Jurkat, Clone E6-1 (cell line): ENCODE measurements around the gene TULP3.
A peak's percentile ranks its signal among the peaks of the same experiment; 100 is the strongest.

Source experiments
- DNase-seq: peaks from one replicate; pipeline ENCODE4 v3.0.0-alpha.2; 2011; ENCODE audit warnings: low read depth, low spot score
- H3K4me3 ChIP-seq: 2 replicates; pipeline ENCODE4 v1.5.1; 2011; ENCODE audit warnings: mild to moderate bottlenecking, low read length, control low read depth, moderate library complexity

Gene TULP3

DNA sequence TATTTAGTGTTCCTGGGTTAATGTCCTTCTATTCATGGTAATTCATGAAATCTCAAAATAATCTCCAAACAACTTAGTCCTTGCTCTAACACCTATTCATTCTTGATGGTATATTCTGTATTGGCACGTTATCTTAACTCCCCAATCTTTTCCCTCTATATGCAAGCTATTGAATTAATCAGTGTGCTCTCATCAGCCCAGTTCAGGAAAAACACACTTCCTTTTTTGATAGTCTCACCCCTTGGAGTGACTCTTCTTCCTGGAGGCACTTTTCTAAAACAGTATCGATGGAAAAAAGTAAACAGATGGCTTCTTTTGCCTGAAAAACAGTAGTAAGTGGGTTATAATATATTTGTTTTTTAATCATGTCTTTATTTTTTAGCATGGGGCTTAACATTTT lies 28.6 kb downstream of the TULP3 start:
- no peak overlapping the region for H3K4me3 ChIP-seq
- DNase-seq = no peak

DNA sequence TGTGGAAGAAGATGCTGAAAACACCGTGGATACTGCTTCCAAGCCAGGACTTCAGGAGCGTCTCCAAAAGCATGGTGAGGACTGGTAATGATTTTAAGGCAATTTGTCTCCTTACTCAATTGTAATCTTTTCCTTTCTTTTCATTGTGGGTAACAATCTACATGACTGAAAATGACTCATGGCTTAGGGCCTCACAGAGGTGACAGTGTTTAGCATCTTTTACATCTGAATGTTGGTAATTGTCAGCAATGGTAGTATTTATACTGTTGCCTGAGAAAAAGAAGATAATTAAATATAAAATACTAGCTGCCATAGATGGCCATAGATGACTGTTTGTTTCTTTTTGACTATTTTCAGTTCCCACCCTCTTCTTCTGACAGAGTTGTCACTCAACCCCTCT lies 31.6 kb downstream of the TULP3 start:
- DNase-seq = no peak
- H3K4me3 ChIP-seq = no peak overlapping the region

DNA sequence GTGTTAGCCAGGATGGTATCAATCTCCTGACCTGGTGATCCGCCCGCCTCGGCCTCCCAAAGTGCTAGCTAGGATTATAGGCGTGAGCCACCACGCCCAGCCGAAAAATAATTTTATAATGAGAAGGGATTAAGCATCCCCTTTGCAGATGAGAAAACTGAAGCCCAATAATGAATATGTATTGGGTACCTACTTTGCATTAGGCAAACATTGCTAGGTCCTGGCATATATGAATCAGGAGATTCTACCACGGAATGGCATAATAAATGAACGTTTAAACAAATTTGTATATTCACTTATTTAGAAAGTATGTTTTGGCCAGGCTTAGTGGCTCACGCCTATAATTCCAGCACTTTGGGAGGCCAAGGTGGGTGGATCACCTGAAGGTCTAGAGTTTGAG lies 32.4 kb downstream of the TULP3 start:
- no peak overlapping the region for H3K4me3 ChIP-seq
- no peak for DNase-seq

DNA sequence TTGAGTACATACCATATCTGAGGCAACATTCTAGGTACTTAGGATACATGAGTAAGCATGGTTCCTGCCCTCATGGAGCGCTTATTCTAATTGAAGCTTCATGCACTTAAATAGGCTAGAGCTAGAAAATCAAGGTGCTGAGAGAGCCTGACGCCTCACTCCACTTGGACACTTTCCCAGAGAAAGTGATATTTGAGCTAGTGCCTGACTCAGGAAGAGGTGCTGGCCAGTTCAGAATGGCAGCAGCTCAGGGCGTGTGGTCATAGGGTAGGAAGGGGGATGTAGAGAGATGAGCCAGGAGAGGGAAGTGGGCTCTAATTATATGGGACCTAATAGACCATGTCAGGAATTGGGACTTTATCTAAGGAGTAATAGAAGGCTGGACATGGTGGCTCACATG lies 33.3 kb downstream of the TULP3 start:
- DNase-seq = no peak
- H3K4me3 ChIP-seq = no peak overlapping the region

DNA sequence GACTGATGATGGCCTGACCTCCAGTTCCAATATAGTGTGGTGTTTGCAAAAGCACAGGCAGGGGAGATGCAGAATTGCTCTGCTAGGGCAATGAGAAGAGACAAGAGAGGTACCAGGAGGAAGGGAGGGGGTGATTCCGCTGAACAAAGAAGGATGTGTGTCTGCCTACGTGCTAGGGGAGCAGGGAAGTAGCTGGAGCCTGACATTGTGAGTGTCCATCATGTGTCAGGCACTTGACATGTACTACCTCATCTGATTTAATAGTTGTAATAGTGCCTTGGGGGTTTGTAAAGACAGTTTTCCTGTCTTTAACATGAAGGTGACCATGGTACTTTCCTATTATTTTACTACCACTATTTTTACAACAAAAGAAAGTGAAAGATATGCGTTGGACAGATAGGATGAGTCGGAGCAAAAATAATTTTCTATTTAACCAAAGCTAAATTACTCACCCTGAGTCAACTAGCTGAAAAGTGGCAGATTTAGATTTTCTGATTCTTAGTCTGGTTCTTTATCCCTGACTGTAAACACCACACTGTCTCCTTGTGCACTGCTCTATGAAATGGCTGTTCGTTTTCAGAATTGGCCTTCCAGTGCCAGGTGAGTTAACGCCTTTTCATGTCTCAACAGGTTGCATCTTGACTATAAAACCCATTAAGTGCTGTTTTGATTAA lies 34.8 kb downstream of the TULP3 start:
- no peak overlapping the region for H3K4me3 ChIP-seq
- no peak for DNase-seq

DNA sequence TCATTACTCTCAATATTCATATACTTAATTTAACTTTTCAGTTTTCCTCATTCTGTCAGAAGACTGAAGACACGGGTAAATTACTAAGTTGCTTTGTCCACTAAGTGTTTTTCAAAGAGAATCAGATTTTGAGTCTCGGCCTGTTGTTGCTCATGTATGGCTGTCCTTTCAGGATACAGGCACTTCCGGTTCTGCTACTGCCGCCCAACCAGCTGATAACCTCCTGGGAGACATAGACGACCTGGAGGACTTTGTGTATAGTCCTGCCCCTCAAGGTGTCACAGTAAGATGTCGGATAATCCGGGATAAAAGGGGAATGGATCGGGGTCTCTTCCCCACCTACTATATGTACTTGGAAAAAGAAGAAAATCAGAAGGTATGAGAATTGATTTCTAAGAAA lies 40.2 kb downstream of the TULP3 start:
- no peak overlapping the region for H3K4me3 ChIP-seq
- DNase-seq = no peak

DNA sequence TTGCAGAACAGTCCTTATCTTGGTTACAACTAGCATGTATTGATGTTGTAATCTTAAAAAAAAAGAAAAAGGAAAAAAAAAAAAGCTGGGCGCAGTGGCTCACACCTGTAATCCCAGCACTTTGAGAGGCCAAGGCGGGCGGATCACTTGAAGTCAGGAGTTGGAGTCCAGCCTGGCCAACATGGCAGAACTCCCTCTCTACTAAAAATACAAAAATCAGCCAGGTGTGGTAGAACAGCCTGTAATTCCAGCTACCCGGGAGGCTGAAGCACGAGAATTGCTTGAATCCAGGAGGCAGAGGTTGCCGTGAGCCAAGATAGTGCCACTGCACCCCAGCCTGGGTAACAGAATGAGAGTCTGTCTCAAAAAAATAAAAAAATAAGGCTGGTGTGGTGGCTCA lies 42.9 kb downstream of the TULP3 start:
- no peak for DNase-seq
- no peak overlapping the region for H3K4me3 ChIP-seq

DNA sequence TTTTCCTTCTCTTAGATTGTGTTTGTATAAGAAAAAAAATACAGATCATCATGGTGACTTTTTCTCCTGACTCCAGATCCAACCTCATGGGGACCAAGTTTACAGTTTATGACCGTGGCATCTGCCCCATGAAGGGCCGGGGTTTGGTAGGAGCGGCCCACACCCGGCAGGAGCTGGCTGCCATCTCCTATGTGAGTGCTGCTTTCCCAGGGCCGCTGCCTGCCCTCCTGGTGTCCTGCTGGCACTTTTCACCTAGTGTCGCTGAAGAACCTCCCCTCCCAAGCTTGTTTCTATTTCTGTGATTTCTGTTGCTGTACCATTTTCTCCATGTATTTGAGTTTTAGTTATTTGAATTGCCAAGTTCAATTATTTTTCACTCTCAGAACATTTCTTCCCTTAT lies 43.7 kb downstream of the TULP3 start:
- no peak overlapping the region for H3K4me3 ChIP-seq
- DNase-seq = no peak

DNA sequence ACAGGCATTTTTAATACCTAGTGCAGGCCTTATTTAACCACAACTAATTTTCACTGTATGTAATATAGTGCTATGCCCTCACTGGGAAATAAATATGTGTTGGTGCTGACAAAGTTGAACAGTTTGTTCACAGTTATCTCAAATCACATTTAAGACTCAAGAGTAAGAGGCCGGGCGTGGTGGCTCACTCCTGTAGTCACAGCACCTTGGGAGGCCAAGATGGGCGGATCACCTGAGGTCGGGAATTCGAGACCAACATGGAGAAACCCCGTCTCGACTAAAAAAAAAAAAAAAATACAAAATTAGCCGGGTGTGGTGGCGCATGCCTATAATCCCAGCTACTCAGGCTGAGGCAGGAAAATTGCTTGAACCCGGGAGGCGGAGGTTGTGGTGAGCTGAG lies 45.6 kb downstream of the TULP3 start:
- DNase-seq = no peak
- no peak overlapping the region for H3K4me3 ChIP-seq

DNA sequence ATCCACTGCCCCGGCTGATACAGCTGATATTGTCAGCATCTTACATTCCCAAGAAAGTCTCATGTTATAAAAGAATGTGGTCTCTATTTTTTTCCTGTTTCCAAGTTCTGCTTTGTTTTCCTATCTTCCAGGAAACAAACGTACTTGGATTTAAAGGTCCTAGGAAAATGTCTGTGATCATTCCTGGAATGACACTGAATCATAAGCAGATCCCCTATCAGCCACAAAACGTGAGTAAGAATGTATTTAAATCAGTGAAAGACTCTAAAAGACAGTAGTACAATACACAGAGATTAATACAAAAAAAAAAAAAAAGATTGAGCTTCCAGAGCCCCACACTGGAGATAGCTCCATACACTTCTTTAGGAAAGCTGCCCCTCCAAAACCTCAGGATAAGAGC lies 46.8 kb downstream of the TULP3 start:
- no peak for DNase-seq
- no peak overlapping the region for H3K4me3 ChIP-seq

DNA sequence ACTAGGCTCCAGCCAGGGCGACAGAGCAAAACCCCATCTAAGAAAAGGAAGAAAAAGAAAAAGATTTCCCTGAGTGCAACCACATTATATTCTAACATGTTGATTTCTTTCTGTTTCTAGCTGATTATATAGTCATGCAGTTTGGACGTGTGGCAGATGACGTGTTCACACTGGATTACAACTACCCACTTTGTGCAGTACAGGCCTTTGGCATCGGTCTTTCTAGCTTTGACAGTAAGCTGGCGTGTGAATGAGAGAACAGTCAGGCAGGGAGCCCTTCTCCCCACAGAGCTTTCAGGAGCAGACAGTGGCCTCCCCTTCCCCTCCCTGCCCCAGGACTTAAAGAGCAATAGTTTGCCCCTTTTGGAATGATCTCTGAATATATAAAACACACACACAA lies 48.5 kb downstream of the TULP3 start:
- no peak for DNase-seq
- no peak overlapping the region for H3K4me3 ChIP-seq

DNA sequence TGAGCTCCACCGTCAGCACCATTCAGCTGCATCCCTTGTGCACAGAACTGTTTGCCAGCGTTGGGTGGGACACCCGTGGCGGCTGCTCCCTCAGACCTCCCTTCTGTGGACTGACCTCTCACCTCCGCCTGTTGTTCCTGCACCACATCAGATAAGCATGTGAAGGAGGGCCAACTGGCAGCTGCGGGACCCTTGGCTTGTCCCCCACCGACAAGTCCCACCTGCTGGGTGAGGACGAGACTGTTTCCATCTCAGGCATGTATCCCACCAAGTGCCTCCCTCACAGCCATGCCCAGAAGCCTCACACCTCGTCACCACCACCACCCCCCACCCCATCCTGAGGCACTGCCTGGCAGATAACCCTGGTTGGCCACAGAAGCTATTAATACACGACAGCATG lies 49.9 kb downstream of the TULP3 start:
- no peak overlapping the region for H3K4me3 ChIP-seq
- no peak for DNase-seq

DNA sequence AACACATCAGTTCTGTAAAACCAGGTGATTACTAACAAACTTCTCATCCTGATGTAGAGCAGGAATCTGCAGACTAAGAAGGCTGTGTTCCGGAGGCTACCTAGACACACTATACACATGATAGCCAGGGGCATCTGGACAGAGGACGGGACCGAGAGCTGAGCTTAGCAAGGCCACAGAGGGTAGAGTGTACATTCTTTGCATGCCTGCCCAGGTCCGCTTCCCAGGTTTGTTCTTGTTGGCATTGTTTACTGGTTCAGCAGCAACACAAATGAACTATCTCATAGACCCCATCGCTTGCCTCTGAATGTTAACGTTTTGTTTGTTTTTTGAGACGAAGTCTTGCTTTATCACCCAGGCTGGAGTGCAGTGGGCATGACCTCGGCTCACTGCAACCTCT lies 50.8 kb downstream of the TULP3 start:
- no peak overlapping the region for H3K4me3 ChIP-seq
- no peak for DNase-seq

DNA sequence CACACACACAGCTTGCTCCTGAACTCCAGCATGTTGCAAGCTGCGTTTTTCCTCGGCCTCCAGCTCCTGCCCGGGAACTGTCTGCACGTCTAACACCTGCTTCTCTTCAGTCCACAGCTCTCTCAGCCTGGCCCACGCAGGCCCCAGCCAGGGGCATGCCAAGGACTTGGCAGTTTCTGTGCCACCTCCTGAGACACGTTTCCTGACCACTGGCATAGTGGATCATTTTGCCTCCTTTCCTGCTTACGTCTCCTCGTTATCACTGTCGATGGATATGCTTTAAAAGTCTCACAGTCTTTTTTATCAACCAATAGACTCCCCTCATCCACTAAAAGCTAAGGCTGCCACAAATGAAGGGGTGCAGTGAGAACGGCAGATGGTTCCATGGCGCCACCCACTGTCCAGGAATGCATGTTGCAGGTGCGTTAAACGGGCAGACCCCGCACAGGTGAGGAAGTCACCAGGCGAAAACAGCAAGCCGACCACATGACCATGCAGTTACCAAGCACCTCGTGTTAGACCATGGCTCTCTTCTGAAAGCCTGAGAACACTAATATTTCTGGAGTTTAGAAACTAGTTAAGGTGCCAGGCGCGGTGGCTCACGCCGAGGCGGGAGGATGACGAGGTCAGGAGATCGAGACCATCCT lies 53.8 kb downstream of the TULP3 start:
- DNase-seq = no peak

DNA sequence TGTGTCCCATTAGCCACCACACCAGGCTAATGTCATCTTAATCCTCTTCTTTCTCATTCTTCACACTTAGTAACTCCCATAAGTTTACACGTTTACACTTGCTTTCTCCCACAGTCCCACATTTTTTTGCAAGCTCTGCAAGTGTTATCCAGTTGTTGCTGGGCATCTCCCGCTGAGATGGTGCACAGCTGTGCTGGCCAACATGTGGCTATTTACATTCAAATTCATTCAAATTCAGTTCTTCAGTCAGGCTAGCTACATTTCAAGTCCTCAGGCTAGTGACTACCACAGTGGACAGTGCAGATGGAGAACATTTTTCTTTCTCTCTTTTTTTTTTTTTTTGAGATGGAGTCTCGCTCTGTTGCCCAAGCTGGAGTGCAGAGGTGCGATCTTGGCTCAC lies 58.7 kb downstream of the TULP3 start:
- no peak for DNase-seq
- H3K4me3 ChIP-seq = no peak overlapping the region

More for the DNA sequence above, 53.8 kb downstream of the TULP3 start:
- no peak overlapping the region for H3K4me3 ChIP-seq

DNA sequence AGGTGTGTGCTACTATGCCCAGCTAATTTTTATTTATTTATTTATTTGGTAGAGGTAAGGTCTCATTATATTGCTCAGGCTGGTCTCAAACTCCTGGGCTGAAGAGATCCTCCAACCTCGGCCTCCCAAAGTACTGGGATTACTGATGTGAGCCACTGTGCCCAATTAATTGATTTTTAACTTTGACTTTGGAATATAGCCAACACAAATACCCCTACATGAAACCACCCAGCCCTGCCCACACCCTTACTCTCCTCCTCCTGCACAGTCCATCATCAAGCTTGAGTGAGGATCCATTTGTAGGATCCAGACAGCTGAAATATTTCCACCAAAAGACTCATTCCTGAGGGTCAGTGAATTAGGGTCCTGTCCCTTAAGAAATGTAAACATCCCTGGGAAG lies 65.2 kb downstream of the TULP3 start:
- DNase-seq = no peak
- H3K4me3 ChIP-seq = no peak overlapping the region

DNA sequence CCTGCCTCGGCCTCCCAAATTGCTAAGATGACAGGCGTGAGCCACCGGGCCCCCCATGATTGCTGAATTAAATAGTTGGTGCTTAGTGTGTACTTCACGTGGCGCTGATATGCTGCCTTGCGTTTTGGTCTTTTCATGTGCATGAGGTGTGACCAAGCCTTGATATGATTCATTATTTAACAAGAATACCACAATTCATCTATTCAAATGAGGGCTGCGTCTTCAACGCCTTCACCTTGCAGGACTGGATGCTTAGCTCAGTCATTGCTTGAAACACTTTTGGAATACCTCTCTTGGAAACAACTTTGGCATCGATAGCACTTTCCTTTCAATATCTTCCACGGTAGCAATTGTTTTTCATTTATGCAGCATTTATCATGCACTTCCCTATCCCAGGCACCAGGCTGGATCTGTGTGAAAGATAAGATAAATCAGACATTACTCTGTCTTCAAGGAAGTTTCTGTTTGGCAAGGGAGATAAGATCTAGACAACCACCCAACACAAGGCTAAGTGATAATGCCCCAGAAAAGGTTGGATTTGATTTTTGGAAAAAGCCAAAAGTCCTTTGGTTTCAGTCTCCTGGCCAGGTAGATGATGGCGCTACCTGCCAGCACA lies 67.2 kb downstream of the TULP3 start:
- H3K4me3 ChIP-seq = no peak overlapping the region; the same call in 1 of the 2 replicates
- DNase-seq = no peak

DNA sequence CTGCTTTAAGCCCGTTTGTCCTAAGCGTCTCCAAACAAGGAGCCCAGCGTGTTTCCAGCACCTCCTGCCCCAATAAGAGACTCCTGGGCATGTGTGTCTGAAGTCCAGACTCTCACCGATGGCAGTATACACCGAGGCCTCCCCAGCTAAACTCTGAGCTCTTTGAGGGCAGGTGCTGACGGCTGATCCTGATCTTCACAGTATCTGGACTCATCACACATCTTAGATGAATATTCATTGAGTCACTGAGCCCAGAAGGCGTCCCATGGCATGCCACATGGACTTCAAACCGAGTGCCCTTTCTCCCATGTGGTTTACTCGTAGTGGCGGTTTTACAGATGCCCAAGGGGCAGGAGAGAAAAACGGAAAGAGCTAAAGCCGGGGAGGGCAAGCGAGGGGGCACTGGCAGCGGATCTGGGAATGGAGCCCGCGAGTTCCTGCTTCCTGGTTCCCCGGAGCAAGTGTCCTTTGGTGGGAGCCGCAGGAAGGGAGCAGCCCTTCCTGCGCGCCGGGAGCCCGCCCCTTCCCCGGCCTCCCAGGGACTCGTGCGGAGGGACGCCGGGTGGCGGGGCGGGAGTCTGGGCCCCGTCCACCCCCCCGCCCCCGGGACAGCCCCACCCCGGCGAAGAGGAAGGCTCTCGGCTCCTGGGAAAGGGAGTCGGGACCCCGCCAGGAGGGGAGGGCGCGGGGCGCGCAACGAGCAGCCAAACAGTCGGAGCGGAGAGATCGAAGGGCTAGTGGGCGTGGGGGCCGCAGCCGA lies 67.9 kb downstream of the TULP3 start:
- H3K4me3 ChIP-seq = peak overlapping the region; percentile 43
- no peak for DNase-seq

DNA sequence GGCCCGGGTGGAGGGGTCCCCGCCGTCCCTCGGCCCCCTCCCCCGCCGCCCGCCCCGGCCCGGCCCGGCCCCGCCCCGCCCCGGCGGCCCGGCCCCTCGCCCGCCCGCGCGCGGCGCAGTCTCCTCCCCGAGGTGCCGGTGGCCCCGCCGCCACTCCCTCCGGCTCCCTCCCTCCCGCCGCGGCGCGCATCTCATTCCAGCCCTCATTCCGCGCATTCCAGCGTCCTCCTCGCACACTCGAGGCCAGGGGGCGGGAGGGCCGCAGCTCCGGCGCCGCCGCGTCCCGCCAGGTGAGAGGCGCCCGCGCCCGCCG lies 68.5 kb downstream of the TULP3 start, which contains the start of gene TEAD4:
Gene TEAD4, plus strand, starts transcription at position 206 of the 313 bp plus-strand sequence.
- H3K4me3 ChIP-seq = peak within 1 kb of the TSS; percentile 49
- no peak for DNase-seq
